ENCODE data around the gene DRAXIN. TPM values are rescaled to one million over a fixed set of nuclear protein-coding genes. Genes with fewer than 3 reads are reported as not detected.

The DRAXIN gene
- total RNA-seq, 1 donor from 2014 or later = 1.7 TPM

- Histone ChIP-seq H3K79me2 (ENCODE audit: insufficient read depth, low read length) (no peaks in the 10 kb centered on the region), H3K4me2 (ENCODE audit: low read length) (no peak overlapping the region), H3K4me1 (ENCODE audit: insufficient read depth, low read length) (peaks cover 3% of the 10 kb centered on the region), H3K9me3 (ENCODE audit: insufficient read depth, low read depth, low read length) (no peaks in the 10 kb centered on the region), H3K36me3 (ENCODE audit: insufficient read depth, low read length) (no peaks in the 10 kb centered on the region), H3K9ac (ENCODE audit: low read length) (no peak overlapping the region), H3K27me3 (ENCODE audit: insufficient read depth, low read length) (peaks cover 20% of the 10 kb centered on the region), H4K20me1 (ENCODE audit: insufficient read depth, low read length) (peaks cover 9% of the 10 kb centered on the region), H3K27ac (ENCODE audit: low read depth, low read length) (no peak overlapping the region), H3K4me3 (ENCODE audit: insufficient read depth, low read depth, low read length) (no peak overlapping the region), H2AFZ (ENCODE audit: low read depth, low read length) (no peak overlapping the region)
- Mint-ChIP-seq H3K4me1 (ENCODE audit: low read depth, unreplicated experiment) (peaks cover 1% of the 10 kb centered on the region), H3K27ac (ENCODE audit: unreplicated experiment) (no peak overlapping the region), H3K36me3 (ENCODE audit: low read depth, unreplicated experiment) (peaks cover 1% of the 10 kb centered on the region), H3K27me3 (ENCODE audit: low read depth, unreplicated experiment) (peaks cover 15% of the 10 kb centered on the region), H3K4me3 (ENCODE audit: unreplicated experiment) (no peak overlapping the region), H3K9me3 (ENCODE audit: unreplicated experiment) (no peaks in the 10 kb centered on the region)
- FAIRE-seq = no peak
- TF ChIP-seq CTCF (IDR thresholded peaks at IDR 0.05; ENCODE audit: insufficient read depth, low read depth, low read length) (peak; percentile 81), EZH2 (IDR thresholded peaks at IDR 0.05; ENCODE audit: insufficient read depth, low read length) (no peak)
- DNase-seq (ENCODE audit: low read depth) = peak; percentile 23
These were observed 45.7 kb upstream of the DRAXIN start for GRCh38 chr1:11645670-11646265.

DNA sequence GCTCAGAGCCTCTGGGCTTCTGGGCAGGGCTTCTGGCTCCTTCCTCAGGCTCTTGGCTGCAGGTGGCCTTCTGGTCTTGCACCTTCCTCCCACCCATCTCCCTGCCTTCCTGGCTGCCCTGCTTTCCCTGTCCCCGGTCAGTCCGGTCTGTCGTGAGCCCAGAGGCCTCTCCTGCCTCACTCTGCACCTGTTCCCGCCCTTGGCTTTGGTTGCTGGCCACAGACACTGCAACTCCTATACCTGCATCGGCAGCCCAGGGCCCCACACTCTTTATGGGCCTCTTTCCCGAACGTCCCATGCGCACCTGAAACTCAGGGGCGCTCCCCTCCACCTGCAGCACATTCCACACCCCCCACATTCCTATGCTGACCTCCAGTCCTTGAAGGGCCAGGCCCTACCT lies 45.2 kb upstream of the DRAXIN start:
- no peak overlapping the region for H3K27ac Mint-ChIP-seq (ENCODE audit: unreplicated experiment)
- H3K4me3 Mint-ChIP-seq (ENCODE audit: unreplicated experiment) = no peak overlapping the region
- H3K36me3 ChIP-seq (ENCODE audit: insufficient read depth, low read length) = no peaks in the 10 kb centered on the region
- H3K4me3 ChIP-seq (ENCODE audit: insufficient read depth, low read depth, low read length) = no peak overlapping the region
- no peak overlapping the region for H3K9ac ChIP-seq (ENCODE audit: low read length)
- H3K4me1 Mint-ChIP-seq (ENCODE audit: low read depth, unreplicated experiment) = peaks cover 3% of the 10 kb centered on the region
- H3K79me2 ChIP-seq (ENCODE audit: insufficient read depth, low read length) = no peaks in the 10 kb centered on the region
- no peaks in the 10 kb centered on the region for H3K9me3 Mint-ChIP-seq (ENCODE audit: unreplicated experiment)
- no peak overlapping the region for H3K4me2 ChIP-seq (ENCODE audit: low read length)
- no peak overlapping the region for H3K27ac ChIP-seq (ENCODE audit: low read depth, low read length)
- H2AFZ ChIP-seq (ENCODE audit: low read depth, low read length) = no peak overlapping the region
- H3K36me3 Mint-ChIP-seq (ENCODE audit: low read depth, unreplicated experiment) = peaks cover 1% of the 10 kb centered on the region
- H3K27me3 Mint-ChIP-seq (ENCODE audit: low read depth, unreplicated experiment) = peaks cover 17% of the 10 kb centered on the region
- H3K4me1 ChIP-seq (ENCODE audit: insufficient read depth, low read length) = peaks cover 3% of the 10 kb centered on the region
- no peak for TF ChIP-seq EZH2 (IDR thresholded peaks at IDR 0.05; ENCODE audit: insufficient read depth, low read length)
- H3K27me3 ChIP-seq (ENCODE audit: insufficient read depth, low read length) = peaks cover 23% of the 10 kb centered on the region
- DNase-seq (ENCODE audit: low read depth) = no peak
- no peaks in the 10 kb centered on the region for H3K9me3 ChIP-seq (ENCODE audit: insufficient read depth, low read depth, low read length)
- H4K20me1 ChIP-seq (ENCODE audit: insufficient read depth, low read length) = peaks cover 9% of the 10 kb centered on the region
- no peak for FAIRE-seq

DNA sequence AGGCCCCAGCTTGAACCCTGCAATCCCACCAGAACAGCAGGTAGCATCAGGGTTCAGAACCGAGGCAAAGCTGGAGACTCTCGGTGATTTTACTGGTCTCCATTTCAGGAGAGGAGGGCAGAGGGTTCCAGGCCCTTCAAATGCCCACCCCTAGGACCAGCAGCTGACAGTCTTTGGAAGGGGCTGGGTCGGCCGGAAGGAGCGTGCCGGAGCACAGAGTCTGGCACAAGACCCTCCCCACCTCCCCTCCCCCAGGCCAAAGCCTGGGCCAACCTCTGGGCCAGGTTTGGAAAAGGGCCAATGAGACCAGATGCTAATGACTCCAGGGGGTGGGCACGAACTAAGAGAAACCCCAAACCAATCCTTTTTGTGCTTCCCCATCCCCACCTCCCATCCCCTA lies 44.2 kb upstream of the DRAXIN start:
- Histone ChIP-seq H3K4me3 (ENCODE audit: insufficient read depth, low read depth, low read length) (no peak overlapping the region), H3K4me2 (ENCODE audit: low read length) (no peak overlapping the region), H2AFZ (ENCODE audit: low read depth, low read length) (no peak overlapping the region), H3K79me2 (ENCODE audit: insufficient read depth, low read length) (no peaks in the 10 kb centered on the region), H3K9me3 (ENCODE audit: insufficient read depth, low read depth, low read length) (no peaks in the 10 kb centered on the region), H3K4me1 (ENCODE audit: insufficient read depth, low read length) (peaks cover 3% of the 10 kb centered on the region), H3K36me3 (ENCODE audit: insufficient read depth, low read length) (no peaks in the 10 kb centered on the region), H3K27ac (ENCODE audit: low read depth, low read length) (no peak overlapping the region), H3K27me3 (ENCODE audit: insufficient read depth, low read length) (peaks cover 20% of the 10 kb centered on the region), H3K9ac (ENCODE audit: low read length) (no peak overlapping the region), H4K20me1 (ENCODE audit: insufficient read depth, low read length) (peaks cover 5% of the 10 kb centered on the region)
- DNase-seq (ENCODE audit: low read depth) (no peak), FAIRE-seq (no peak)
- H3K27ac Mint-ChIP-seq (ENCODE audit: unreplicated experiment) = no peak overlapping the region
- H3K27me3 Mint-ChIP-seq (ENCODE audit: low read depth, unreplicated experiment) = peaks cover 16% of the 10 kb centered on the region
- peaks cover under 1% of the 10 kb centered on the region for H3K36me3 Mint-ChIP-seq (ENCODE audit: low read depth, unreplicated experiment)
- no peaks in the 10 kb centered on the region for H3K9me3 Mint-ChIP-seq (ENCODE audit: unreplicated experiment)
- peaks cover 3% of the 10 kb centered on the region for H3K4me1 Mint-ChIP-seq (ENCODE audit: low read depth, unreplicated experiment)
- H3K4me3 Mint-ChIP-seq (ENCODE audit: unreplicated experiment) = no peak overlapping the region
- TF ChIP-seq CTCF (IDR thresholded peaks at IDR 0.05; ENCODE audit: insufficient read depth, low read depth, low read length) = no peak
- TF ChIP-seq EZH2 (IDR thresholded peaks at IDR 0.05; ENCODE audit: insufficient read depth, low read length) = no peak
